Measurements from ENCODE around the gene SMAD7.

GRCh38 chr18:48908916-48909315 is 41.8 kb downstream of the SMAD7 start:
- TF ChIP-seq POLR2A (IDR thresholded peaks at IDR 0.05) (no peak), CTCF (IDR thresholded peaks at IDR 0.05) (no peak), POLR2AphosphoS5 (IDR thresholded peaks at IDR 0.05; ENCODE audit: insufficient read depth in 1 of 2, low read depth in 1 of 2) (no peak)

Measured in vagina (tissue), 2 donors.